Measurements from ENCODE around the gene SMC1B. TPM values are rescaled to one million over a fixed set of nuclear protein-coding genes. Genes with fewer than 3 reads are reported as not detected.

SMC1B gene
- total and polyA plus RNA-seq, 2 experiments from 2014 or later: 0.10 TPM; not detected in 1

DNA sequence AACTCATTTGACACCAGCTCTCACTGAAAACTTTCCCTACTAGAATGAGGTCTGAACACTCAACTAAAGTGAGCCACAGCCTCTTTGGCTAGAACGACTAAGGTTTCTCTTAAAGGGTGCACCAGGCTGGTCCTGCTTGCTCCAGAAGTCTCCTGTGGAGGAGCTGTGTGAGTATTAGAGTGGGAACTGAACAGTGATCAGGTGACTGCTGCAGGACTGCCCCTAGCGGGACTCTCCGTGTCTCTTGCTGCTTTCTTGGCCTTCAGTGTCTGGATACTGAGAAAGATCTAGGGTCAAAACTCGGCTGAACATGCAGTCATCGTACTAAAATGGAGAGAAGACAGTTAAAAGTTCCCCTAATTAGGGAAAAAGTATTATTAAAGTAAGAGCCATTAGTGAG lies 69.1 kb downstream of the SMC1B start:
- Histone ChIP-seq H3K27me3 (ENCODE audit: insufficient read depth) (no peaks in the 10 kb centered on the region), H3K9me2 (ENCODE audit: insufficient read depth) (no peaks in the 10 kb centered on the region; the same call in 1 of the 2 replicates), H3K4me2 (no peak overlapping the region), H3K4me1 (ENCODE audit: insufficient read depth) (no peaks in the 10 kb centered on the region), H3K36me3 (ENCODE audit: insufficient read depth) (0 out of 2 replicates have a peak, but pooled peaks cover 10% of the 10 kb centered on the region), H4K20me1 (replicated peaks; ENCODE audit: insufficient read depth) (no peaks in the 10 kb centered on the region), H3K79me2 (replicated peaks; ENCODE audit: insufficient read depth) (no peaks in the 10 kb centered on the region), H3K27ac (ENCODE audit: low read depth) (no peak overlapping the region), H3F3A (replicated peaks; ENCODE audit: low read depth) (no peaks in the 10 kb centered on the region), H3K4me3 (no peak overlapping the region), H2AFZ (no peak overlapping the region)
- Mint-ChIP-seq H3K27me3 (ENCODE audit: insufficient read depth, low read depth, poor library complexity) (no peaks in the 10 kb centered on the region), H3K9me3 (no peaks in the 10 kb centered on the region), H3K4me1 (no peaks in the 10 kb centered on the region), H3K27ac (no peak overlapping the region), H3K4me3 (no peak overlapping the region), H3K36me3 (ENCODE audit: low read depth) (peaks cover 19% of the 10 kb centered on the region)
- no peak for TF ChIP-seq EZH2phosphoT487 (IDR thresholded peaks at IDR 0.05; ENCODE audit: unreplicated experiment)
- TF ChIP-seq, protein P1, sequence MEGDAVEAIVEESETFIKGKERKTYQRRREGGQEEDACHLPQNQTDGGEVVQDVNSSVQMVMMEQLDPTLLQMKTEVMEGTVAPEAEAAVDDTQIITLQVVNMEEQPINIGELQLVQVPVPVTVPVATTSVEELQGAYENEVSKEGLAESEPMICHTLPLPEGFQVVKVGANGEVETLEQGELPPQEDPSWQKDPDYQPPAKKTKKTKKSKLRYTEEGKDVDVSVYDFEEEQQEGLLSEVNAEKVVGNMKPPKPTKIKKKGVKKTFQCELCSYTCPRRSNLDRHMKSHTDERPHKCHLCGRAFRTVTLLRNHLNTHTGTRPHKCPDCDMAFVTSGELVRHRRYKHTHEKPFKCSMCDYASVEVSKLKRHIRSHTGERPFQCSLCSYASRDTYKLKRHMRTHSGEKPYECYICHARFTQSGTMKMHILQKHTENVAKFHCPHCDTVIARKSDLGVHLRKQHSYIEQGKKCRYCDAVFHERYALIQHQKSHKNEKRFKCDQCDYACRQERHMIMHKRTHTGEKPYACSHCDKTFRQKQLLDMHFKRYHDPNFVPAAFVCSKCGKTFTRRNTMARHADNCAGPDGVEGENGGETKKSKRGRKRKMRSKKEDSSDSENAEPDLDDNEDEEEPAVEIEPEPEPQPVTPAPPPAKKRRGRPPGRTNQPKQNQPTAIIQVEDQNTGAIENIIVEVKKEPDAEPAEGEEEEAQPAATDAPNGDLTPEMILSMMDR (conservative IDR thresholded peaks at IDR 0.05; ENCODE audit: low read depth in 2 of 2): 0 out of 4 replicates have a peak, but pooled peaks of 1 of the 2 experiments have one; percentile 7
- no peak for TF ChIP-seq POLR2AphosphoS5 (IDR thresholded peaks at IDR 0.05; ENCODE audit: low read depth)
- peak; percentile 26 for DNase-seq (ENCODE audit: low spot score)
- peak; percentile 85 for ATAC-seq

DNA sequence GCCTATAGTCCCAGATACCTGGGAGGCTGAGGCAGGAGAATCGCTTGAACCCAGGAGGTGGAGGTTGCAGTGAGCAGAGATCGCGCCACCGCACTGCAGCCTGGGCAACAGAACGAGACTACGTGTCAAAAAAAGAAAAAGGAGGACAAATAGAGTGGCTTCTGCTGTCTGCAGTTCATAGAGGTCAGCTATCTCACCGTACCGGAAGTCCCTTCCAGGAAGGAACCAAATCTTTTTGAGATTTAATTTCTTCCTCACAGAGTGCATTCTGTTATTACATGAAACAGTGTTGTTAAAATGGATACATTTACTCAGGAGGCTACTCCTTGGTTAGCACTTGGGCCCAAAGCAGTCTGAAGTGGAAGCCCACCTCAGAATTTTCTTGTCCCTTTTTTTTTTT lies 70.3 kb downstream of the SMC1B start:
- no peak overlapping the region for H3K4me3 Mint-ChIP-seq
- ATAC-seq: no peak
- Histone ChIP-seq H3K9me2 (ENCODE audit: insufficient read depth) (no peaks in the 10 kb centered on the region; the same call in 1 of the 2 replicates), H3K4me2 (no peak overlapping the region), H3K79me2 (replicated peaks; ENCODE audit: insufficient read depth) (no peaks in the 10 kb centered on the region), H3K27me3 (ENCODE audit: insufficient read depth) (no peaks in the 10 kb centered on the region), H3K36me3 (ENCODE audit: insufficient read depth) (0 out of 2 replicates have a peak, but pooled peaks cover 15% of the 10 kb centered on the region), H3F3A (replicated peaks; ENCODE audit: low read depth) (no peaks in the 10 kb centered on the region), H3K27ac (ENCODE audit: low read depth) (no peak overlapping the region), H3K4me1 (ENCODE audit: insufficient read depth) (no peaks in the 10 kb centered on the region), H4K20me1 (replicated peaks; ENCODE audit: insufficient read depth) (no peaks in the 10 kb centered on the region), H3K4me3 (no peak overlapping the region), H2AFZ (no peak overlapping the region)
- H3K9me3 Mint-ChIP-seq: no peaks in the 10 kb centered on the region
- peaks cover 20% of the 10 kb centered on the region for H3K36me3 Mint-ChIP-seq (ENCODE audit: low read depth)
- no peaks in the 10 kb centered on the region for H3K4me1 Mint-ChIP-seq
- H3K27me3 Mint-ChIP-seq (ENCODE audit: insufficient read depth, low read depth, poor library complexity): no peaks in the 10 kb centered on the region
- no peak for DNase-seq (ENCODE audit: low spot score)
- no peak overlapping the region for H3K27ac Mint-ChIP-seq
- no peak for TF ChIP-seq JUNB (IDR thresholded peaks at IDR 0.05; ENCODE audit: unreplicated experiment)
- no peak for TF ChIP-seq STAT1 (IDR thresholded peaks at IDR 0.05; ENCODE audit: unreplicated experiment)
- TF ChIP-seq, protein P2, sequence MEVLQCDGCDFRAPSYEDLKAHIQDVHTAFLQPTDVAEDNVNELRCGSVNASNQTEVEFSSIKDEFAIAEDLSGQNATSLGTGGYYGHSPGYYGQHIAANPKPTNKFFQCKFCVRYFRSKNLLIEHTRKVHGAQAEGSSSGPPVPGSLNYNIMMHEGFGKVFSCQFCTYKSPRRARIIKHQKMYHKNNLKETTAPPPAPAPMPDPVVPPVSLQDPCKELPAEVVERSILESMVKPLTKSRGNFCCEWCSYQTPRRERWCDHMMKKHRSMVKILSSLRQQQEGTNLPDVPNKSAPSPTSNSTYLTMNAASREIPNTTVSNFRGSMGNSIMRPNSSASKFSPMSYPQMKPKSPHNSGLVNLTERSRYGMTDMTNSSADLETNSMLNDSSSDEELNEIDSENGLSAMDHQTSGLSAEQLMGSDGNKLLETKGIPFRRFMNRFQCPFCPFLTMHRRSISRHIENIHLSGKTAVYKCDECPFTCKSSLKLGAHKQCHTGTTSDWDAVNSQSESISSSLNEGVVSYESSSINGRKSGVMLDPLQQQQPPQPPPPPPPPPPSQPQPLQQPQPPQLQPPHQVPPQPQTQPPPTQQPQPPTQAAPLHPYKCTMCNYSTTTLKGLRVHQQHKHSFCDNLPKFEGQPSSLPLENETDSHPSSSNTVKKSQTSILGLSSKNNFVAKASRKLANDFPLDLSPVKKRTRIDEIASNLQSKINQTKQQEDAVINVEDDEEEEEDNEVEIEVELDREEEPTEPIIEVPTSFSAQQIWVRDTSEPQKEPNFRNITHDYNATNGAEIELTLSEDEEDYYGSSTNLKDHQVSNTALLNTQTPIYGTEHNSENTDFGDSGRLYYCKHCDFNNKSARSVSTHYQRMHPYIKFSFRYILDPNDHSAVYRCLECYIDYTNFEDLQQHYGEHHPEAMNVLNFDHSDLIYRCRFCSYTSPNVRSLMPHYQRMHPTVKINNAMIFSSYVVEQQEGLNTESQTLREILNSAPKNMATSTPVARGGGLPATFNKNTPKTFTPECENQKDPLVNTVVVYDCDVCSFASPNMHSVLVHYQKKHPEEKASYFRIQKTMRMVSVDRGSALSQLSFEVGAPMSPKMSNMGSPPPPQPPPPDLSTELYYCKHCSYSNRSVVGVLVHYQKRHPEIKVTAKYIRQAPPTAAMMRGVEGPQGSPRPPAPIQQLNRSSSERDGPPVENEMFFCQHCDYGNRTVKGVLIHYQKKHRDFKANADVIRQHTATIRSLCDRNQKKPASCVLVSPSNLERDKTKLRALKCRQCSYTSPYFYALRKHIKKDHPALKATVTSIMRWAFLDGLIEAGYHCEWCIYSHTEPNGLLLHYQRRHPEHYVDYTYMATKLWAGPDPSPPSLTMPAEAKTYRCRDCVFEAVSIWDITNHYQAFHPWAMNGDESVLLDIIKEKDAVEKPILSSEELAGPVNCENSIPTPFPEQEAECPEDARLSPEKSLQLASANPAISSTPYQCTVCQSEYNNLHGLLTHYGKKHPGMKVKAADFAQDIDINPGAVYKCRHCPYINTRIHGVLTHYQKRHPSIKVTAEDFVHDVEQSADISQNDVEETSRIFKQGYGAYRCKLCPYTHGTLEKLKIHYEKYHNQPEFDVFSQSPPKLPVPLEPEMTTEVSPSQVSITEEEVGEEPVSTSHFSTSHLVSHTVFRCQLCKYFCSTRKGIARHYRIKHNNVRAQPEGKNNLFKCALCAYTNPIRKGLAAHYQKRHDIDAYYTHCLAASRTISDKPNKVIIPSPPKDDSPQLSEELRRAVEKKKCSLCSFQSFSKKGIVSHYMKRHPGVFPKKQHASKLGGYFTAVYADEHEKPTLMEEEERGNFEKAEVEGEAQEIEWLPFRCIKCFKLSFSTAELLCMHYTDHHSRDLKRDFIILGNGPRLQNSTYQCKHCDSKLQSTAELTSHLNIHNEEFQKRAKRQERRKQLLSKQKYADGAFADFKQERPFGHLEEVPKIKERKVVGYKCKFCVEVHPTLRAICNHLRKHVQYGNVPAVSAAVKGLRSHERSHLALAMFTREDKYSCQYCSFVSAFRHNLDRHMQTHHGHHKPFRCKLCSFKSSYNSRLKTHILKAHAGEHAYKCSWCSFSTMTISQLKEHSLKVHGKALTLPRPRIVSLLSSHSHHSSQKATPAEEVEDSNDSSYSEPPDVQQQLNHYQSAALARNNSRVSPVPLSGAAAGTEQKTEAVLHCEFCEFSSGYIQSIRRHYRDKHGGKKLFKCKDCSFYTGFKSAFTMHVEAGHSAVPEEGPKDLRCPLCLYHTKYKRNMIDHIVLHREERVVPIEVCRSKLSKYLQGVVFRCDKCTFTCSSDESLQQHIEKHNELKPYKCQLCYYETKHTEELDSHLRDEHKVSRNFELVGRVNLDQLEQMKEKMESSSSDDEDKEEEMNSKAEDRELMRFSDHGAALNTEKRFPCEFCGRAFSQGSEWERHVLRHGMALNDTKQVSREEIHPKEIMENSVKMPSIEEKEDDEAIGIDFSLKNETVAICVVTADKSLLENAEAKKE (CRISPR knock-in tag; IDR thresholded peaks at IDR 0.05): no peak
- TF ChIP-seq, protein P3, sequence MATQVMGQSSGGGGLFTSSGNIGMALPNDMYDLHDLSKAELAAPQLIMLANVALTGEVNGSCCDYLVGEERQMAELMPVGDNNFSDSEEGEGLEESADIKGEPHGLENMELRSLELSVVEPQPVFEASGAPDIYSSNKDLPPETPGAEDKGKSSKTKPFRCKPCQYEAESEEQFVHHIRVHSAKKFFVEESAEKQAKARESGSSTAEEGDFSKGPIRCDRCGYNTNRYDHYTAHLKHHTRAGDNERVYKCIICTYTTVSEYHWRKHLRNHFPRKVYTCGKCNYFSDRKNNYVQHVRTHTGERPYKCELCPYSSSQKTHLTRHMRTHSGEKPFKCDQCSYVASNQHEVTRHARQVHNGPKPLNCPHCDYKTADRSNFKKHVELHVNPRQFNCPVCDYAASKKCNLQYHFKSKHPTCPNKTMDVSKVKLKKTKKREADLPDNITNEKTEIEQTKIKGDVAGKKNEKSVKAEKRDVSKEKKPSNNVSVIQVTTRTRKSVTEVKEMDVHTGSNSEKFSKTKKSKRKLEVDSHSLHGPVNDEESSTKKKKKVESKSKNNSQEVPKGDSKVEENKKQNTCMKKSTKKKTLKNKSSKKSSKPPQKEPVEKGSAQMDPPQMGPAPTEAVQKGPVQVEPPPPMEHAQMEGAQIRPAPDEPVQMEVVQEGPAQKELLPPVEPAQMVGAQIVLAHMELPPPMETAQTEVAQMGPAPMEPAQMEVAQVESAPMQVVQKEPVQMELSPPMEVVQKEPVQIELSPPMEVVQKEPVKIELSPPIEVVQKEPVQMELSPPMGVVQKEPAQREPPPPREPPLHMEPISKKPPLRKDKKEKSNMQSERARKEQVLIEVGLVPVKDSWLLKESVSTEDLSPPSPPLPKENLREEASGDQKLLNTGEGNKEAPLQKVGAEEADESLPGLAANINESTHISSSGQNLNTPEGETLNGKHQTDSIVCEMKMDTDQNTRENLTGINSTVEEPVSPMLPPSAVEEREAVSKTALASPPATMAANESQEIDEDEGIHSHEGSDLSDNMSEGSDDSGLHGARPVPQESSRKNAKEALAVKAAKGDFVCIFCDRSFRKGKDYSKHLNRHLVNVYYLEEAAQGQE (IDR thresholded peaks at IDR 0.05; ENCODE audit: unreplicated experiment): no peak
- TF ChIP-seq ZNF114 (CRISPR knock-in tag; IDR thresholded peaks at IDR 0.05): no peak
